Ecto neural progenitor cell (in vitro differentiated cells): Measurements from ENCODE around the gene PDE3B.

ENCODE experiments used
- DNase-seq: peaks from one replicate; pipeline ENCODE4 v3.0.0-alpha.2; 2018; ENCODE audit warnings: low spot score

The PDE3B gene

DNA sequence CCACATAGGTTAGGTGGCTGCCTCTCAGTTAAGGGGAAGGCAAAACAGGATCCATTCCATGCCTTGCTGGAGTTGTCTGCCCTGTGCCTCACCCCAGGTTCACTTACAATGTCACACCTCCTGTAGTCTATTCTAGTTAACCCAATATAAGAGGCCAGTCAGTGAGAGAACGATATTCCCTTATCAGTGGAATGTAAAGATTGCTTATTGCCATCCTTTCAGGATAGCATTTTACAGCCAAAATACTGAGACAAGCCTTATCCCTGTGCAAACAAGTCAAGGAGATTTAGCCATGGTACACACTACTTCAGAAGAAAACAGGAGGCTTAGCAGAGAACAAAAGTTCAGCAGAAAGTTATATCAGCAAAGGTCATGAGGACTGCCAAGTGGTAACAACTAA is 242.9 kb downstream of the PDE3B start:
- DNase-seq: no peak

DNA sequence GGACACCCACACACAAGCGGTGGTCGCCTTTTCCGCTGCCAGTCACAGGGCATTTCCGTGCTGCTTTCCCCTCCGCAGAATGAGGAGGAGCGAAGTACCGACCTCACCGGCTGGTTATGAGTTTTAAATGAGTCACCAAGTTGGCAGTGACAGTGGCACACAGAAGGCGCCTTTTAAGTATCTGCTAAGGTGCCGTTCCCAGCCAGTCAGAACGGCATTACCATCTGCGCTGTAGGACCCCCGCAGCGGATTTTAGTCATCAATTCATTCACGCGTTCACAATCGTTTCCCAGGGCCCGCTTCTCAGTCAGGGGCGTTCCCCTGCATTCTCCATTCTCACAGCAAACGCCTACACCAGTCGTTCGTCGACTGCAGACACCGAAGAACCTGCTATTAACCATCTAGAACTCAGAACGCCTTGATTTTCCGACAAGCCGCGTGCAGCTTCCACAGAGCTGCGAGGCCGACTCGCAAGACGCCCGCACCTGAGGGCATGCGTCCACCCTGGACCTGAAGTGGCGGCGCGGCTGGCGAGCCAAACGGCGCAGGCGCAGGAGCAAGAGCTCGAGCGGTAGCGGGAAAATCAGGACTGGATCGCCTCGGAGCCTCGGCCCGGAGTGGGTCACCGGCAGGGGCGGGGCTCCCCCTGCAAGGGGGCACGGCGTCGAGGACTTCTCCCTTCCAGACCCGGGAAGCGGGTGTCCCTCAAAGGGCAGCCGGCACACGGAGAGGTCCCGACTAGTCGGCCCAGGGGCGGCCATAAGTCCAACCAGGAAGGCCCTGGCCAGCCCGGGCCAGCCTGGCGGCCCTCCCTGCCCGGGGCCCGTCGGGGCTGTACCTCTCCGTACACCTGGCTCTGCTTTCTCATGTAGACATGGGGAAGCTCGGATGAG is 247.8 kb downstream of the PDE3B start:
- peak; percentile 93 for DNase-seq

- DNase-seq: peak; percentile 94
Observed at GRCh38 chr11:14892036-14892556, 248.5 kb downstream of the PDE3B start, which contains the start of gene CYP2R1. Gene CYP2R1, minus strand, starts transcription at chr11:14892231. Its CDS starts 26 bp downstream, at chr11:14892205.

DNA sequence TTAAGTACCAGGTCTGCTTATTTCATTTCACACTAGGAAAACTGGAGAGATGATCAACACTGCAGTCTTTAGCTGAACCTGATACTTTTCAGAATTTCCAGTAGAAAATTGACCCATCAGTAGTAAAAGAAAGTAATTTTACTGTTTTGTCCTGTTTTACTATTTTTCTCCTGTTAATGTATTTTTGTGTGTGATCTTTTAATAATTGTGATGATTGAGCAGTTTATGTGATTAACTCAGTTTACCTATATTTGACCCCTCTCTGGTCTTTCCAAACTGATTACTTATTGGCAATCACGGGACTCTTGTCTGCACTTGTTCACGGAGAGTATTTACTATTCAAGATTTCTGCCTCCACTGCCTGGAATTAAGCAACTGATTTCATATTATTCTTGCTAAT is 249.0 kb downstream of the PDE3B start:
- no peak for DNase-seq

DNA sequence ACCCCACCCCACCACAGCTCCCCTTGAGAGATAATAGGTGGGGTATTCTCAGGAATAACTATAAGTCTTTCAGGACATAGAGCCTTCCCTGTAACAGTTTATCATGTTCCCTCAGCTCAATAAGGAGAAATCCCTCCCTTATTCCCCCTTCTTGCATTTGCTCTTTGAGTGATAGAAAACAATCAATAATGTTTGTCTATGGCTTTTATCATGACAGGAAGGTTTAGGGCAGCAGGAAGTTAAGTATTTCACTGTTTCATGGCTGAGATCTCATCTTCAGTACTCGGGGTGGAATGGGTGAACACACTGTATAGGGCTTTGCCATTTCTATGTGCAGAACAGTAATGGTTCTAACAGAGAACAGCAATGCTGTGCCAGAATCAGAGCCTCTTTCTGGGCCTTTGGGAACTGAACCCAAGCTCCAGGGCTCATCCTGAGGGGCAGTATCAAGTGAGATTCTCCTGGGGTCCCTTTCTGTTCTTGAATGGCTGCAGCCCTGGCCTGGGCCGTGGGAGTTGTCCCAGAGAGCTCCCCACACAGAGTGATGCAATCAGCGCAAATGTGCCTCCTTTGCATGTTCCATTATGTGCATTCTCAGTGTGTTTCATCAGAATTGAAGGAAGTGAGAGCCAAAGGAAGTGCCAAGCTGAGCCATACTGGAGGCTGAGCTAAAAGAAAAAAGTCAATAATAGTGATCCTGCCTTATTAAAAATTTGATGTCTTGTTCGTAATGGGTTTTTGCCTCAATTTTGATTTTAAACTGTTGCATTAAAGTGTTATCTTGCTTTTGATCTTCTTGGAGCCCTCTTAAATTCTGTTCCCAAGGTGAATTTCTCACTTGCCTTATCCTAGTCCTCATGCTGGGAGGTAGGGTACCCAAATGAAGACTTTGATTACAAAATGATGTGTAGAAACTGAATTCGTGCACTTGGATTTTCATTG is 251.3 kb downstream of the PDE3B start:
- DNase-seq: no peak

DNA sequence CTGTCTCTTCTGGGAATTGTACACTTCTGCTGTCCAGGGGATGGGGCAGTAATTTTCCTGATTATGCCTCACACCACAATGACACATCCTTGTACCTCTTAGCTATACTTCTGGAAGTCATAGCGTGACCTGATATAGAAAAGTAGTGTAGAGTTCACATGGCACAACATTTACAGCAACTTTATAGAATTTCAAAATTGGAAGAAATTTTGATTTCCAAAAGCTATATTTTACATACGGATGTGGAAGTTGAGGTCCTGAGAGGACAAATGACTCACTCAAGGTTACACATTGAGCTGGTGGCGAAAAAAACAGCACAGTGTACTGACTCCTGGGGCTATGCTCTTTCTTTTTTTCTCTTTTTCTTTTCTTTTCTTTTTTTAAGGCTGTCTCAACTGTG is 254.8 kb downstream of the PDE3B start:
- DNase-seq: no peak

- no peak for DNase-seq
Observed at GRCh38 chr11:14898906-14899305, 255.3 kb downstream of the PDE3B start.

GRCh38 chr11:14902650-14903350 is 259.2 kb downstream of the PDE3B start:
- DNase-seq: no peak

DNA sequence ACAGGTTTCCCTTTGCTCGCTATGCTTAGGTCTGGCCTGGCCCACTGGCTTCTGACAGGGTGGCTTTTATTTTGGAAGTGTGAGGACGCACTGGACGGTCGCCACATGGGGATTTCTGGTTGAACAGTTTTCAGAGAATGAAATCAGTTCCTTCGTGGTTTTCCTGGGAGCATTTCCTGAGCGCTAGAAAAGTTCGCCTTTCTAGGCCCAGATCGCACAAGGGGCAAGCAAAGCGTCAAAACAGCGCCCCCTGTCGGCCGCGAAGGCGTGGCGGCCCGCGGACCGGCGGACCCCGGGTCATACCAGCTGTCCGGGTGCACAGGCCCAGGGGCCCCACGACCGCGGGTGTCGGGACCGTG is 261.1 kb downstream of the PDE3B start:
- peak; percentile 87 for DNase-seq

GRCh38 chr11:14905104-14906033 is 261.8 kb downstream of the PDE3B start:
- peak; percentile 81 for DNase-seq

DNA sequence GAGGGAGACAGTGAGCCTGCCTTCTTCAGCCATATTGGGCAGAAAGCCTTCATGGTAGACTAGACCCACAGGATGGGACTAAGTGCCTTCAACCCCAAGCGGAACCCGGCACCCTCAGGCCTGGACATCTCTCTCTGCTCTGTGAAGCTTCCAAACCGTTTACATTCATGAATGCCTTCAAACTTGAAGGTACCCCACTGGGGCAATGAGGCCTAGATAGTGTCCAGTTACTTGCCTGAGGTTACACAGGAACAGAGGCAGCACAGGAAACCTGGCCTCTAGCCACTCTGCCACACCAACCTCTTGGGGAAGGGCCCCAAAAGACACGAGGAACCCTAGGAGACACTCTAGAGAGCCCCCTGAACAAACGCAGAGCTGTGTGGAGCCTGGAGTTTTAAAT is 263.0 kb downstream of the PDE3B start:
- no peak for DNase-seq

DNA sequence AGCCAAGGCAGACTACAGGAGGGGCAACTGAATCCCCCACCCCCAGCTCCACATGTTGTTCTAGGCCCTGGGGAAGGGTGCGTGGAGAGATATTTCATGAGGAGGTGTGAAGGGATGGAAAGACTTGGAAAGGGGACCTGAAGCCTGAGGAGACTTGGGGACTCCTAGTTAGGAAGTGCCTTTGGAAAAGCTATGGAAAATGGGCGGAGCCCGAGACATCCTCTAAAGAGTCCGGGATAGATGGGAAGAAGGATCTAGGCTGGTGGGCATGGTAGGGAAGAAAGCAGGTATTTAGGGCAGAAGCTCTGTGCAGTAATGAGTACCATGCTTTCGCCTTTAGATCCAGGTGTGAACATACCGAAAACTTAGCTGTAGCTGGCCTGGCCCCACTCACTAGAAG is 263.4 kb downstream of the PDE3B start:
- no peak for DNase-seq

DNA sequence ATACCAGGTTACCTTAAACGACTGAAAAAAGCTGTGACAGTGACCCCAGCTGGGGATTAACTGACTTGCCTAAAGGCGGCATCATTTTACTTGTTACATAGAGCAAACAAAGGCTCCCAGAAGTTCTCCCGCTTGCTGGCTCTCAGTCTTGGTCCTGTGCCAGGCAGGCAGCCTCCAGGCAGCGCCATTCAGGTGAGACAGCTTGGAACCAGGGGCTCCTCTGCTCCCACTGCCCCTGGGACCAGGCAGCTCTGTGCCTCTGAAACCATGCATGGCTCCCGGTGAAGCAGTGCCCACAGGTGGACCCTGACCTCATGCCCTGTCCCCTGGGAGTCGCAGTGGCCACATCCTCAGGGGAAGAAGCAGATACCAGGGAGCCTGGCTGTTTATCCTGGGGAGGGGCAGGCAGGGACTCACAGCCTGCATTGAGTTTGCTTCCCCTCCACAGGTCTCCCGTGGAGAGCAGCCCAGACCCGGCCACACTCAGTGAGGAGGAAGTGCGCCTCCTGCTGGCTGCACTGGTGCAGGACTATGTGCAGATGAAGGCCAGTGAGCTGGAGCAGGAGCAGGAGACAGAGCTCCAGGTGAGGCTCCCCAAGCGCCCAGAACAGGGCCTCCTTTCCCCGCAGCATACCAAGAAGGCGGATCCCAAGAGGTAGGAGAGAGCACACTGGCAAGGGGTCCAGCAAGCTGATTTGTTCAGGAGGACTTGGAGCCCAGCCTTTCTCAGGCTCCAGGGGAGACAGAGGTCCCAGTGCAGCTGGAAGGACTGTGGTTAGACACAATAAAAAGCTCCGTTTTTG is 264.0 kb downstream of the PDE3B start:
- peak; percentile 84 for DNase-seq

DNA sequence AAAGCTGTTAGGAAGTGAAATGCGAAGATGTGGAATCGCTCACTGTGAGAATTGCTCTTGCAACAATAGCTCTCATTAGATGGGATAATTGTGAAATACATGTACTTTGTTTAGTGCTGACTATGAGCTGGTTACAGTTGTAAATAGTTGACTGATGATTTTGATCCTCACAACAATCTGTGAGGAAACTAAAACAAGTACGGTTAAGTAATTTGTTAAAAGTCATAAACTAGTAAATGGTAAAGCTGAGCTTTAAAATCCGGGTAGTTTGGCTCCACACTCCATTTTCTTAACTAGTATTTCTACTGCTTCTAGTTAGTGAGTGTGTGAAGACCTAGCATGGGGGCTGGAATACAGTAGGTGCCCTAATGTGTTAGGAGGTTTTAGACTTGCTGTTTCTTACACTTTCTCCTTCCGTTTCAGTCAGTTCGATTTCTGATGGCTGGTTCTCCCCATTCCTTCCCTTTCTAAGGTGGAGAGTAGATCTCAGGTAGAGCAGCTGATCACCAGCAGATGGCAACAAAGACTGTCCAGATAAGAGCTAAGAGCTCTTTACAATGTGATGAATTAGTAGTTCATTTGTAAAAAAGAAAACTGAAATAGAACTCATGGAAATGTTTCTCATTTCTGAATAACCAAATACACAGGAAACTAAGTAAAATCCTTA is 264.7 kb downstream of the PDE3B start:
- DNase-seq: no peak

DNA sequence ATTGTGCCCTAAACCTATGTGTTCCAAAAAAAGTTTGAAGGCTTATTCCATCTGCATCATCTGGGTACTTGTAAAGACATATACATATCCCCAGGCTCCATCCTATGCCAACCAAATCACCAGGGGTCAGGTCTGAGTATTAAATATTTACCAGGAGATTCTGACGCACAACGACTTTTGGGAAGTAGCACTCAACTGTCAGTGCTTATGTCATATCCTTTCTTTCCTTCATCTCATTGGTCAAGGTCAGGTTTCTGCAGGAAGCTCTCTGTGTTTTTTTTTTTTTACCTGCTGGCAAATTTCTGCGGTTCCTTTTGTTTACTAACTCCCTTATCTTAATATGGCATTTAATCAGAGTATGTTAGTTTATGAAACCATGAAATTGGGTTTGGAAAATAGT is 270.9 kb downstream of the PDE3B start:
- DNase-seq: no peak

DNA sequence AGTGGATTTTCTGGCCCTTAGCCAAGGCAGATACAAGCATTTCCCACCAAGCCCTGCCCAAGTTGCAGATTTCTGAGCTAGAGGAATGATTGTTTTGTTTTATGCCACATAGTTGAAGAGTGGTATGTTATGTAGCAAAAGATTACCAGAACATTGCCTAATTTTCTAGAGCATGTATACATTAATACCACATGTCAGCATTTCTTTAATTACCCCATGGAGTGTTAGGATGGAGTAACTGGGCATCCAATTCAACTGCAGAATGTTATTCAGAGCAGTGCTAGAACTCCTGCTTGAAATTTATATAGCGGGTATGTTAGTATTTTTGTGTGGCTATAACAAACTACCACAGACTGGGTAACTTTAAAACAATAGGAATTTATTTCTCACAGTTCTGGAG is 272.8 kb downstream of the PDE3B start:
- no peak for DNase-seq
